Iris pigment epithelial cell (primary cell): ENCODE results near the gene SNX15.

Experiments
- DNase-seq: peaks from one replicate; pipeline ENCODE4 v3.0.0-alpha.2; 2011; ENCODE audit warnings: low read depth

Gene SNX15

GRCh38 chr11:65057526-65057925 is 30.3 kb downstream of the SNX15 start:
- no peak for DNase-seq

- no peak for DNase-seq
Observed at GRCh38 chr11:65058012-65058411, 30.8 kb downstream of the SNX15 start.

- DNase-seq, result no peak
Observed at GRCh38 chr11:65058419-65059054, 31.3 kb downstream of the SNX15 start, which contains the start of gene NAALADL1. TSS of gene NAALADL1 (minus strand) at chr11:65058553. CDS start at chr11:65058521, 32 bp downstream.

- DNase-seq, result no peak
Observed at GRCh38 chr11:65059523-65059922, 32.3 kb downstream of the SNX15 start.

- no peak for DNase-seq
Observed at GRCh38 chr11:65059959-65060824, 33.0 kb downstream of the SNX15 start.

- DNase-seq, result no peak
Observed at GRCh38 chr11:65060913-65061408, 33.7 kb downstream of the SNX15 start.

- no peak for DNase-seq
Observed at GRCh38 chr11:65063532-65063931, 36.3 kb downstream of the SNX15 start.

GRCh38 chr11:65064847-65065240 is 37.6 kb downstream of the SNX15 start:
- no peak for DNase-seq

GRCh38 chr11:65065851-65066250 is 38.6 kb downstream of the SNX15 start:
- no peak for DNase-seq

GRCh38 chr11:65066315-65066714 is 39.1 kb downstream of the SNX15 start:
- DNase-seq, result no peak

- DNase-seq, result no peak
Observed at GRCh38 chr11:65066805-65067291, 39.6 kb downstream of the SNX15 start.

- DNase-seq, result no peak
Observed at GRCh38 chr11:65067446-65067845, 40.2 kb downstream of the SNX15 start.

GRCh38 chr11:65069217-65069616 is 42.0 kb downstream of the SNX15 start:
- DNase-seq, result peak; percentile 50

- no peak for DNase-seq
Observed at GRCh38 chr11:65071907-65072630, 44.8 kb downstream of the SNX15 start.

- no peak for DNase-seq
Observed at GRCh38 chr11:65072631-65072966, 45.4 kb downstream of the SNX15 start.

- DNase-seq, result no peak
Observed at GRCh38 chr11:65077451-65077850, 50.2 kb downstream of the SNX15 start.

- peak; percentile 43 for DNase-seq
Observed at GRCh38 chr11:65078151-65078550, 50.9 kb downstream of the SNX15 start.

- DNase-seq, result no peak
Observed at GRCh38 chr11:65078786-65079342, 51.6 kb downstream of the SNX15 start.

- DNase-seq, result no peak
Observed at GRCh38 chr11:65083134-65083833, 56.0 kb downstream of the SNX15 start.

- peak; percentile 96 for DNase-seq
Observed at GRCh38 chr11:65083834-65084597, 56.8 kb downstream of the SNX15 start, which contains the start of the genes CDCA5 and ZFPL1. TSS of gene CDCA5 (minus strand) at chr11:65084040. CDS start at chr11:65083978, 62 bp downstream. TSS of gene ZFPL1 (plus strand) at chr11:65084222. CDS start at chr11:65084699, 477 bp downstream.
